SHP77 treated with DMSO at 0.1 percent for 48 hours (cell line): Measurements from ENCODE around the gene YAP1.

Source experiments
- DNase-seq: peaks from one replicate; lab custom pipeline; 2025; lab: John Stamatoyannopoulos, UW

YAP1 gene

GRCh38 chr11:102279641-102280170 is 169.5 kb downstream of the YAP1 start:
- DNase-seq: no peak

- DNase-seq: no peak
Observed at GRCh38 chr11:102280245-102280833, 170.1 kb downstream of the YAP1 start.
